ENCODE results near the gene GAS1. TPM values are rescaled to one million over a fixed set of nuclear protein-coding genes. Genes with fewer than 3 reads are reported as not detected.

The GAS1 gene
- total and polyA plus RNA-seq, 12 donors: 3.2 to 26.3 (median 10.4) TPM

DNA sequence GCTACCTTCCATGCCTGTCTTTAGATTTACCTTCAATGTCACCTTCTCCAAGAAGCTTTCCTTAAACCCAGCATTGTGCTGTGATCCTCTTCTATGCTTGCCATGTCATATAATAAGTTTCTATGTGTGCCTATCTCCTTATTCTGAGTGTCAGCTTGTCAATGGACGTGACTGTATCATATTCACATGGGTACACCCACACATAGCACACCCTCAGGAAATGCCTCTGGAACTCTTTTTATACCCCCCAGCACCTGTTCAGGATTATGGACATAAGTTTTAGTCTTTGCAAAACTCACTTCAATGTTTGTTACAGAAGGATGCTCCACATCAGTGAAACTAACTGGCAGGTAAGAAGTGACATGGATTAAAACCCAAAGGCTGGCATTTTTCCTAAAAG lies 7.4 kb downstream of the GAS1 start:
- WGBS, 2 donors: 84 to 89% methylated on average over 1 of the region's 1 CpG
- Histone ChIP-seq H3K27ac (no peak overlapping the region), H3K4me1 (peaks cover 0 to 19% (median 4%) of the 10 kb centered on the region in 9 donors), H3K9me3 (no peaks in the 10 kb centered on the region), H3K36me3 (no peaks in the 10 kb centered on the region), H3K27me3 (peaks cover 0 to 63% (median 23%) of the 10 kb centered on the region in 7 donors), H3K4me3 (no peak overlapping the region)
- DNase-seq (no peak), ATAC-seq (no peak)
- intact Hi-C loops (cut with DNase I): loop anchor here in 4 of 10 donors (10.0 kb wide), 3 partner anchors 205 to 455 kb away; no protein-coding TSS in a partner anchor
- TF ChIP-seq, protein P1, sequence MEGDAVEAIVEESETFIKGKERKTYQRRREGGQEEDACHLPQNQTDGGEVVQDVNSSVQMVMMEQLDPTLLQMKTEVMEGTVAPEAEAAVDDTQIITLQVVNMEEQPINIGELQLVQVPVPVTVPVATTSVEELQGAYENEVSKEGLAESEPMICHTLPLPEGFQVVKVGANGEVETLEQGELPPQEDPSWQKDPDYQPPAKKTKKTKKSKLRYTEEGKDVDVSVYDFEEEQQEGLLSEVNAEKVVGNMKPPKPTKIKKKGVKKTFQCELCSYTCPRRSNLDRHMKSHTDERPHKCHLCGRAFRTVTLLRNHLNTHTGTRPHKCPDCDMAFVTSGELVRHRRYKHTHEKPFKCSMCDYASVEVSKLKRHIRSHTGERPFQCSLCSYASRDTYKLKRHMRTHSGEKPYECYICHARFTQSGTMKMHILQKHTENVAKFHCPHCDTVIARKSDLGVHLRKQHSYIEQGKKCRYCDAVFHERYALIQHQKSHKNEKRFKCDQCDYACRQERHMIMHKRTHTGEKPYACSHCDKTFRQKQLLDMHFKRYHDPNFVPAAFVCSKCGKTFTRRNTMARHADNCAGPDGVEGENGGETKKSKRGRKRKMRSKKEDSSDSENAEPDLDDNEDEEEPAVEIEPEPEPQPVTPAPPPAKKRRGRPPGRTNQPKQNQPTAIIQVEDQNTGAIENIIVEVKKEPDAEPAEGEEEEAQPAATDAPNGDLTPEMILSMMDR (IDR thresholded peaks at IDR 0.05): no peak

DNA sequence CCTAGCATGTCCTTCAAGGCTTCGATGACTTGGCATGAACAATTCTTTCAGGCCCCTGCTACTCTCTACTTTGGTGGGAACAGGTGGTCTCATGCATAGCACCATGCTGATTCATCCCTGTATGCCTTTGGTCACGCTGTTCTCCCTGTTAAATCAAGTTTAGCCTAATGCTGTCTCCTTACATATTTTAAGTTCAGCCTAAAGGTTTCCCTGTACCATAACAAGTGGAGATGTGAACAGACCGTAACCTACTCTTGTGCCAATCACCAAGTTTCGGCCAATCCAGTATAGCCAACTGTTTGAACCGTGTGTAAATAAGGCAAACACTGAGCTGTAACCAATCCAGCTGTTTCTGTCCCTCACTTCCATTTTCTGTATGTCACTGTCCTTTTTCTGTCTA lies 8.0 kb downstream of the GAS1 start:
- Histone ChIP-seq H3K27ac (no peak overlapping the region), H3K27me3 (peaks cover 0 to 57% (median 23%) of the 10 kb centered on the region in 7 donors), H3K36me3 (no peaks in the 10 kb centered on the region), H3K4me3 (no peak overlapping the region), H3K4me1 (peaks cover 0 to 14% (median 0%) of the 10 kb centered on the region in 9 donors), H3K9me3 (peaks cover 0 to under 1% (median 0%) of the 10 kb centered on the region in 11 donors)
- ATAC-seq (no peak), DNase-seq (no peak)
- 95 to 98% methylated on average over 5 of the region's 5 CpGs for WGBS, 2 donors
- intact Hi-C loops (cut with DNase I): no loop called here
- TF ChIP-seq, protein P1 (IDR thresholded peaks at IDR 0.05): no peak

DNA sequence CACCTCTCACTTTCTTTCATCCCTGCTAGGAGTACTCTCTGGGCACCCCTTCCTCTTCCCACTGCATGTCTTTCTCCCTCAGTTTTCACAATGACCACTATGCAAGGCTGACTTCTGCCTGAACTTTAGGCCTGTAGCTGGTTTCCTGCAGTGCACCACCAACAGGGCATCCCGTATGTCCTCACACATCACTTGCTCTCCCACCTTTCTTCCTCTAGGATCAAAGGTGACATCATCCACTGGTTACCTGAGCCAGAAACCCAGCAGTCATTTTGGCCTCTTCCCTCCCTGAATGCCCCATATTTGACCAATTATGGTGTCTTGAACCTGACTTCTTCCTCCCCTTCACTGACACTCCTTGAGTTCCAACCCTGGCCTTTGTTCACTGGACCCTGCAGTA lies 8.5 kb downstream of the GAS1 start:
- TF ChIP-seq, protein P1 (IDR thresholded peaks at IDR 0.05): no peak
- H3K27ac ChIP-seq: no peak overlapping the region
- peaks cover 0 to 13% (median 0%) of the 10 kb centered on the region in 9 donors for H3K4me1 ChIP-seq
- 79 to 87% methylated on average over 1 of the region's 1 CpG for WGBS, 2 donors
- no peak overlapping the region for H3K4me3 ChIP-seq
- H3K27me3 ChIP-seq: peaks cover 0 to 52% (median 23%) of the 10 kb centered on the region in 7 donors
- ATAC-seq: no peak
- intact Hi-C loops (cut with DNase I): no loop called here
- no peak for DNase-seq
- no peaks in the 10 kb centered on the region for H3K36me3 ChIP-seq
- H3K9me3 ChIP-seq: peaks cover 0 to 6% (median 0%) of the 10 kb centered on the region in 11 donors

DNA sequence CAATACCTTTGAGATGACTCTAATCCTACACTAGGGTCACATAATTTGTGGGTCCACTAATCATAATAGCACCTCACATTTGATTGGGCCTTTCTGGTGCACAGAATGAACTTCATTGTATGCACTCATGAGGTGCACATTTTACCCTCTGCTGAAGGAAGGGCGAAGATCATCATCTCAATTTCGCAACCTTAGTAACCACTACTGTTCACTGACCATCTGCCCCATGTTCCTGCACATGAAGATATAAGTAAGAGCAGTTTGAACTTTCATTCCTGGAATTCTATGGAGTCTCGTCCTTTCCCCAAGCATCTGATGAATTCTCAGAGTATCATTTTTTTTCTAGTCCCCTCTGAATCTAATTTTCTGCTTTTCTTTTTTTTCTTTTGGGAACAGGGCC lies 21.2 kb downstream of the GAS1 start:
- ATAC-seq (no peak), DNase-seq (no peak)
- H3K27ac ChIP-seq: no peak overlapping the region
- intact Hi-C loops (cut with DNase I): loop anchor here in 1 of 10 donors (10.0 kb wide), 1 partner anchor 81 kb away; no protein-coding TSS in a partner anchor
- H3K4me1 ChIP-seq: no peaks in the 10 kb centered on the region
- WGBS, 2 donors: 94% methylated on average over 3 of the region's 3 CpGs
- peaks cover 0 to 5% (median 0%) of the 10 kb centered on the region in 11 donors for H3K9me3 ChIP-seq
- H3K36me3 ChIP-seq: no peaks in the 10 kb centered on the region
- peaks cover 0 to 16% (median 7%) of the 10 kb centered on the region in 7 donors for H3K27me3 ChIP-seq
- TF ChIP-seq, protein P1 (IDR thresholded peaks at IDR 0.05): no peak
- H3K4me3 ChIP-seq: no peak overlapping the region
